GM18867 (cell line): ENCODE data around the gene PCDH17.

Experiments
- ATAC-seq: cut with Tn5 transposase; IDR thresholded peaks from one replicate; pipeline ENCODE4 v1.9.1; 2021; ENCODE audit warnings: mild to moderate bottlenecking, moderate library complexity; ENCODE audit not compliant: unreplicated experiment

PCDH17 gene

GRCh38 chr13:57724486-57725272 lies 93.1 kb downstream of the PCDH17 start:
- ATAC-seq: no peak

- ATAC-seq: no peak
Observed at GRCh38 chr13:57725480-57725879, 93.9 kb downstream of the PCDH17 start.

- no peak for ATAC-seq
Observed at GRCh38 chr13:57726981-57727380, 95.4 kb downstream of the PCDH17 start.

- no peak for ATAC-seq
Observed at GRCh38 chr13:57734306-57734705, 102.8 kb downstream of the PCDH17 start.

- no peak for ATAC-seq
Observed at GRCh38 chr13:57739089-57739488, 107.5 kb downstream of the PCDH17 start.

- no peak for ATAC-seq
Observed at GRCh38 chr13:57739543-57740190, 108.1 kb downstream of the PCDH17 start.

- no peak for ATAC-seq
Observed at GRCh38 chr13:57740719-57741118, 109.2 kb downstream of the PCDH17 start.

GRCh38 chr13:57748096-57748495 lies 116.6 kb downstream of the PCDH17 start:
- ATAC-seq: no peak

GRCh38 chr13:57760951-57761350 lies 129.4 kb downstream of the PCDH17 start:
- no peak for ATAC-seq

- no peak for ATAC-seq
Observed at GRCh38 chr13:57763689-57764088, 132.1 kb downstream of the PCDH17 start.
